Subcutaneous adipose tissue (tissue), 4 donors: ENCODE results near the gene LMF2. TPM values are rescaled to one million over a fixed set of nuclear protein-coding genes. Genes with fewer than 3 reads are reported as not detected.

Experiments
- total RNA-seq, 4 donors: library from RNA; depleted of rRNA; stranded (reverse); fragments of >200 nt; gene quantifications; one replicate each; pipeline ENCODE4 v1.1.0, GENCODE V29; 2016
- TF ChIP-seq, protein P1 (sequence below): fragments of 450-650 bp; IDR thresholded peaks from one replicate; pipeline ENCODE4 v1.5.1; 2016; ENCODE audit warnings: low read depth, mild to moderate bottlenecking, control low read depth, antibody characterized with exemption, moderate library complexity

Gene LMF2
- total RNA-seq, 4 donors from 2014 or later, result 24.1 to 76.3 (median 37.0) TPM

- TF ChIP-seq, protein P1, sequence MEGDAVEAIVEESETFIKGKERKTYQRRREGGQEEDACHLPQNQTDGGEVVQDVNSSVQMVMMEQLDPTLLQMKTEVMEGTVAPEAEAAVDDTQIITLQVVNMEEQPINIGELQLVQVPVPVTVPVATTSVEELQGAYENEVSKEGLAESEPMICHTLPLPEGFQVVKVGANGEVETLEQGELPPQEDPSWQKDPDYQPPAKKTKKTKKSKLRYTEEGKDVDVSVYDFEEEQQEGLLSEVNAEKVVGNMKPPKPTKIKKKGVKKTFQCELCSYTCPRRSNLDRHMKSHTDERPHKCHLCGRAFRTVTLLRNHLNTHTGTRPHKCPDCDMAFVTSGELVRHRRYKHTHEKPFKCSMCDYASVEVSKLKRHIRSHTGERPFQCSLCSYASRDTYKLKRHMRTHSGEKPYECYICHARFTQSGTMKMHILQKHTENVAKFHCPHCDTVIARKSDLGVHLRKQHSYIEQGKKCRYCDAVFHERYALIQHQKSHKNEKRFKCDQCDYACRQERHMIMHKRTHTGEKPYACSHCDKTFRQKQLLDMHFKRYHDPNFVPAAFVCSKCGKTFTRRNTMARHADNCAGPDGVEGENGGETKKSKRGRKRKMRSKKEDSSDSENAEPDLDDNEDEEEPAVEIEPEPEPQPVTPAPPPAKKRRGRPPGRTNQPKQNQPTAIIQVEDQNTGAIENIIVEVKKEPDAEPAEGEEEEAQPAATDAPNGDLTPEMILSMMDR, result no peak
These were observed 24.1 kb upstream of the LMF2 start for GRCh38 chr22:50531546-50531961.

GRCh38 chr22:50530877-50531545 is 23.5 kb upstream of the LMF2 start:
- TF ChIP-seq, protein P1, result no peak

DNA sequence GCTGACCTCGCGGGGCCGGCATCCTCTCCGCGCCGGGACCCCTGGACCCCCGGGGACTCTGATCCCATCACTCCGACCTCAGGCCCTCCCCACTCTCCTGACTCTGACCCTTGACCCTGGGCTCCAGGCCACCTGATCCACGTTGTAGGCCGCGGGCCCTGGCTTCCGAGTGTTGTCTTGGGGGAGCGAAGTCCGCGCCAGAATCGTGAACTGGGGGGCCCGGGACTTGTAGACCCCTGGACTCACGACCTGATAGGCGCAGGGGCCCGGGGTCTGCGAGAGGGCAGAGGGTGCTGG is 23.0 kb upstream of the LMF2 start:
- TF ChIP-seq, protein P1, result no peak

- TF ChIP-seq, protein P1, result no peak
These were observed 22.5 kb upstream of the LMF2 start, which contains the start of gene TYMP for GRCh38 chr22:50529897-50530579. TSS of gene TYMP (minus strand) at chr22:50530012. CDS start at chr22:50529709, 303 bp downstream.

DNA sequence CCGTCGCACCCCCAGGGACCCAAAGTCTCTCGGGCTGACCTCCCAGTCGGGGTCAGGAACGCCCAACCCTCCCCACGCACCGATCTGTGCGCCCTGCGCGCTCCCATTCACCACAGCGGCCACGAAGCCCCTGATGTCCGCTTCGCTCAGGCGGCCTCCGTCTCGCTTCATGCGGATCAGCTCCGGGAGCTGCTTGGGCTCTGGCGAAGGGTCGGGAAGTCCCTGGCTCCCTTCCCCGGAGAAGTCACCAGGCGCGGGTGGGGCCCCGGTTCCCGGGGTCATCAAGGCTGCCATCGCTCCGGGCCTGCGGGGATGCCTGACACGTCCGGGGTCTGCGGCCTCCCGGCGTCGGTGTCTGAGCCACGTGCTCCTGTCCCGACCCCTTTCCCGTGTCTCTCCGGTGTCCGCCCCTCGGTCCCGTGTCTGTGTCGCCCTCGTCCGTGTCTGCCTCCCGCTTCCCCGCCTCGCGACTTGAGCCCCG is 22.0 kb upstream of the LMF2 start:
- TF ChIP-seq, protein P1, result no peak

DNA sequence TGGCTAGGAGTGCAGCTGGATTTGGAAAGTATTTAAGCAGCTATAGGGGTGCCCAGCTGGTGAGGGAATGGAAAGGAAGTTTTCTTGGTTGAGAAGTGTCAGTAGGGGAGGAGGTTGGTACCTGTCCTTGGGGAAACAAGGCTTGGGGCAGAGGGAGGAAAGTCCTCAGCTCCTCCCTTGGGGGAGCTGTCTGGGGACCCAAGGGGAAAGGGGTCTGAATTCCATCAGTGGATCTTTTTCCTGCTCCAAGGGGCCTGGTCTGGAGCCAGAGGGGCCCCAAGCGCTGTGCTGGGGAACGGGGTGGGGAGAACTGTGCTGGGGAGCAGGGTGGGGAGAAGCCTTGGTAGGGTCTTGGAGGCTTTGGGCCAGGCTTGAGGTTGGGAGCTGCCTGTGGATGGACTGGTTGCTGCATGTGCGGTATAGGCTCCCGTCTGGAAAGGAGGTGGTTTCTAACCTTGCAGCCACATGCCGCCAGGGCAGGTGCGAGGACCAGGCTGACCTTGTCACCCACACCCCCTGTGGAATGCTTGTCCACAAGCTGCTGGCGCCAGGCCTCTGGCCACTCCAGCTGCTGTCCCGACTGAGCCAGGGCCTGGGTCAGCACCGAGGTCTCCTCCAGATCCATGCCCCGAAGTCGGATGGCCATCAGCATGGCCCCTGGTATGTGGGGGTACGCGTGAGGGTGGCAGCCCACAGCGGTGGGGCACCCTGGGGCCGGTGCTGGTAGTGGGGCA is 21.3 kb upstream of the LMF2 start:
- TF ChIP-seq, protein P1, result no peak
